Measurements from ENCODE around the gene MCEMP1.
"Not testable (repeated sequence)": the region's sequence is repeated elsewhere in the genome, so short reads cannot be mapped to it uniquely, and the experiment has no call there.

MCEMP1 gene

GRCh38 chr19:7643629-7644549 is 33.0 kb upstream of the MCEMP1 start:
- DNase-seq (ENCODE audit: low read depth) = not testable (repeated sequence)

DNA sequence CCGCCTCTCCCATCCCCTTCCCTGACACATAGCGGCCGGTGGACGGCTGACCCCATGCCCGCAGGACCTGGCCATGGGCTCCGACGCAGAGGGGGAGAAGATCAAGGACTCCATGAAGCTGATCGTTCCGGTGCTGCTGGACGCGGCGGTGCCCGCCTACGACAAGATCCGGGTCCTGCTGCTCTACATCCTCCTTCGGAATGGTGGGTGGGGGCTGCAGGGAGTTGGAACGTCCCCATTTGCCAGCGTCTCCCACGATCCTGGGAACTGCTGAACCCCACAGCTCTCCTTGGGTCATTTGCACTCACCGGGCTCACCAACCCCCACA is 32.4 kb upstream of the MCEMP1 start:
- DNase-seq (ENCODE audit: low read depth) = no peak

DNA sequence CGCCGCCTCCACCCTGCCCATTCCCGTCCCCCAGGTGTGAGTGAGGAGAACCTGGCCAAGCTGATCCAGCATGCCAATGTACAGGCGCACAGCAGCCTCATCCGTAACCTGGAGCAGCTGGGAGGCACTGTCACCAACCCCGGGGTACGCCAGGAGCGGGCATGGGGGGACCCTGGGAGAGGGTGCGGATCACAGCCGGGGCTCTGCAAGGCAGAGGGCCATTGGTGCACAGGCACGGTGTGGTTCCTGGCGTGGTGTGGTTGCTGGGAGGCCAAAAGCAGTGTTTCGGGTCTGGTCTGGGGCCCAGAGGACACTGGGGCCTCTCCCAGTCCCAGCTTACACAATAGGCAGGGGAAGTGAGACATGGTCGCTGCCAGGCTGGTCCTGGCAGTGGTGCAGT is 31.7 kb upstream of the MCEMP1 start:
- no peak for DNase-seq (ENCODE audit: low read depth)

DNA sequence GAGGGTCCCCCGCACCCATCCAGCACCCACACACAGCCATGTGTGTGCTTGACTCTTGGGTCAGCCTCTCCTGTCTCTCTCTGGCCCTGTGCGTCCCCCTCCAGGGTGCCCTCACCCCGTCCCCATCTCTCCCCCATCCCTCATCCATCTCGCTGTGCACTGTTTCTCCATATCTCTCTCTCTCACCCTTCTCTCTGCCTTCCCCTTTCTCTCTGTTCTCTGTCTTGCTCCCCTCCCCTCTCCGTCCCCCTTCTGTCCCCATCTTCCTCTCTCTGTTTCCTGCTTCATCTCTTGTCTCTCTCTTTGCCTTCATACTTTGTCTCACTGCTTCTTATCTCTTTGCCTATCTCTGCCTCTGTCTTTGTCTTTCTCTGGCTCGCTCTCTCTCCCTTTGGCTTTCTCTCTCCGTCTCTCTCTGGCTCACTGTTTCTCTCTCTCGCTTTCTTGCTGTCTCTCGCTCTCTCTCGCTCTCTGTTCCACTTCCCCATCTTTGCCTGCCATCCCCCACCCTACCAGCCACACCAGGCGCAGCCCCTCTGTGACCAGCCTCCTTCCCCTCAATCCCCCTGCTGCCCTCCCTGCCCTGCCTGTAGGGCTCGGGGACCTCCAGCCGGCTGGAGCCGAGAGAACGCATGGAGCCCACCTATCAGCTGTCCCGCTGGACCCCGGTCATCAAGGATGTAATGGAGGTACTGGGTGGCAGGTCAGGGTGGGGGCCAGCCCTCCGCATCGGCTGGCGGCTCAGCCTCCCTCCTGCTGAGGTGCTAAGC is 31.0 kb upstream of the MCEMP1 start:
- DNase-seq (ENCODE audit: low read depth) = no peak

DNA sequence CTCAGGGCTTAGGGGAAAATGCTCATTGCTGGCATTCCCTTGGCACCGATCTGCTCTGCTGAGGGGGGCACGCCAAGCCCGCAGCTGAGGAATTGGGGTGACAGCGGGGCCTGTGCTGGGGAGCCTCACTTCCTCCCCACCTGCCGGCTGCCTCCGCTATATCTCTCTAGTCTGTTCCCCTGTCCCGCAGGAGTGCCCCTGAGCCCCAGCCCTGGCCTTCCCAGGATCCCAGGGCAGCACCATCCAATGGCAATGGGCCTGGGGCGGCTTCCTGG is 30.5 kb upstream of the MCEMP1 start:
- no peak for DNase-seq (ENCODE audit: low read depth)

GRCh38 chr19:7647156-7647555 is 29.7 kb upstream of the MCEMP1 start:
- DNase-seq (ENCODE audit: low read depth) = no peak

GRCh38 chr19:7648265-7649014 is 28.4 kb upstream of the MCEMP1 start:
- DNase-seq (ENCODE audit: low read depth) = no peak

- no peak for DNase-seq (ENCODE audit: low read depth)
Observed at GRCh38 chr19:7650148-7650547, 26.7 kb upstream of the MCEMP1 start.

DNA sequence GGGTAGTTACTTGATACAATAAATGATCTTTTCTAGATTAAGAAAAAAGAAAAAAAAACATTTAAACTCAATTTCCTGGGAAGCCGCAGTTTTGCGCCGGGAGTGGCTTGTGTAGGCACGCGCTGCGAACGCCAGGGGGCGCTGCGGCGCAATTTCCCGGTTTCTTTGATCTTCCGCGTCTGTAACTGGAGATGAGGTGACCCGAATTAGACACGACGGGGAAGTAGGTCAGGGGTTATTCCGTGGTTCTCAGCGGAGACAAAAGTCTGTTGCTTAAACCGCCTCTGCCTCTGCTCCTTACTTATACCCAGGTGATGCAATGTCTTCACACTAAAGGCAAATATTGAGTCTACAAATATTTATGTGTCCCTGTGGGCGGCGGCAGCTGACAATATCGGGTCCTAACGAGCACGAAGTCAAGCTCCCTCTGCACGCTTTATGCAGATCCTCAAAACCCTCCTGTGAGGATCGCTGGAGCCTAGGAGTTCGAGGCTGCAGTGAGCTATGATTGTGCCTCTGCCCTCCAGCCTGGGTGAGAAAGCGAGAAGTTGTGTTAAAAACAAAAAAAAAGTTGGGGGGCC is 24.7 kb upstream of the MCEMP1 start:
- DNase-seq (ENCODE audit: low read depth) = peak; percentile 42

DNA sequence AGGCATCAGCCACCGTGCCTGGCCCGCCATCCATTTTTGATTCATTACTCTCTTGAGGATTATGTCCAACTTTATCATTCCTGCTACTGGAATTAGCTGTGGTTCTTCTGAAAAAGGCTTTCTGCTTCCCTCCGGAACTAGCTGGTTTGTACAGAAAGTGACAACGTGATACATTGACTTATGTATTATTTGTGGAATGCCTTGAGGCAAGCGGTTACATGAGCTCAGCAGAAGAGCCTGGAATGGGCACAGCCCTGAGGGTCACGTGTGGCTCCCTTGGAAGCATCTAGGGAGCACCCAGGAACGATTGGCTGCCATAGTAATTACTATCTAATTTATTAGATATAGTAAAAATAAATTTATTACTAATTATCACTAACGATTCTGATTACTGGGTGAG is 22.5 kb upstream of the MCEMP1 start:
- DNase-seq (ENCODE audit: low read depth) = no peak

- DNase-seq (ENCODE audit: low read depth) = no peak
Observed at GRCh38 chr19:7655581-7655980, 21.3 kb upstream of the MCEMP1 start.

GRCh38 chr19:7657131-7657751 is 19.6 kb upstream of the MCEMP1 start:
- DNase-seq (ENCODE audit: low read depth) = no peak

GRCh38 chr19:7658219-7658686 is 18.6 kb upstream of the MCEMP1 start:
- no peak for DNase-seq (ENCODE audit: low read depth)

DNA sequence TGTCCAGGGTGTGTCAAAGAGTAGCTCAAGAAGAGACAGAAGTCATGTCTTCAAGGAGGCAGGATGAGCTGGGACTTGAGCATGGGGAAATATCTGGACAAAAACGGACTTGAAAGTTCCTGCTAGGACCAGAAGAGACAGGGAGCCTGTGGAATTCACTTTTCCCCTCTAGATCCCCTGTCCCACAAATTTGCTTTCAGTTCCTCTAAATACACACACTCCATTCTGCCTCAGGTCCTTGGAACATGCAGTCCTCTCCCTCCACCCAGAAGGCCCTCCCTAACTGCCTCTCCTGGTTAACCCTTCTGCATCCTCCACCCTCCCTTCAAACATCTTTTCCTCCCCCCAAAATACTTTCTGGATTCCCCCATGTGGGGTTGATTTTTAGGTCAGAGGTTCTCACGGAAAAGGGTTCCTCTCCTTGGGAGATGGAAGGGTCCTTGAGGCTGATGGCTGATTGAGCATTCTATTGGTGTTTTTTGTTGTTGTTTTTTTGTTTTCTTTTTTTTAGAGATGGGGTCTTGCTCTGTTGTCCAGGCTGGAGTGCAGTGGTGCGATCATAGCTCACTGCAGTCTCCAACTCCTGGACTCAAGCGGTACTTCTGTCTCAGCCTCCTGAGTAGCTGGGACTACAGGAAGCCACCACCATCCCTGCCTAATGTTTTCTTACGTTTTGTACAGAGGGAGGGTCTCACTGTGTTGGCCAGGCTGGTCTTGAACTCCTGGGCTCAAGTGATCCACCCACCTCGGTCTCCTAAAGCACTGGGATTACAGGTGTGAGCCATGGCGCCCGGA is 14.9 kb upstream of the MCEMP1 start:
- DNase-seq (ENCODE audit: low read depth) = no peak

- DNase-seq (ENCODE audit: low read depth) = no peak
Observed at GRCh38 chr19:7662657-7663056, 14.2 kb upstream of the MCEMP1 start.

- no peak for DNase-seq (ENCODE audit: low read depth)
Observed at GRCh38 chr19:7663706-7664105, 13.2 kb upstream of the MCEMP1 start.

DNA sequence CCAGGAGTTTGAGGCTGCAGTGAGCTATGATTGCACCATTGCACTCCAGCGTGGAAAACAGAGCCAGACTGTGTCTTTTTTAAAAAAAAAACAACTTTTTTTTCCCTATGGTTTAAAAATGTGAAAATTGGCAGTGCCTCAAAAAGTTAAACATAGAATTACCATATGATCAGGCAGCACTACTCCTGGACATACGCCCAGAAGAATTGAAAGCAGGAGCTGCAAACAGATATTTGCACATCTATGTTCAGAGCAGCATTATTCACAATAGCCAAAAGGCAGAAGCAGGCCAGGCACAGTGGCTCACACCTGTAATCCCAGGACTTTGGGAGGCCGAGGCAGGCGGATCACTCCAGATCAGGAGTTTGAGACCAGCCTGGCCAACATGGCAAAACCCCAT is 11.8 kb upstream of the MCEMP1 start:
- no peak for DNase-seq (ENCODE audit: low read depth)

- DNase-seq (ENCODE audit: low read depth) = no peak
Observed at GRCh38 chr19:7668842-7669241, 8.0 kb upstream of the MCEMP1 start, which contains the start of gene RETN. RETN (plus strand) TSS chr19:7669049; CDS start chr19:7669327, 278 bp downstream.

GRCh38 chr19:7669641-7670040 is 7.2 kb upstream of the MCEMP1 start:
- no peak for DNase-seq (ENCODE audit: low read depth)

GRCh38 chr19:7670150-7670783 is 6.6 kb upstream of the MCEMP1 start:
- no peak for DNase-seq (ENCODE audit: low read depth)

DNA sequence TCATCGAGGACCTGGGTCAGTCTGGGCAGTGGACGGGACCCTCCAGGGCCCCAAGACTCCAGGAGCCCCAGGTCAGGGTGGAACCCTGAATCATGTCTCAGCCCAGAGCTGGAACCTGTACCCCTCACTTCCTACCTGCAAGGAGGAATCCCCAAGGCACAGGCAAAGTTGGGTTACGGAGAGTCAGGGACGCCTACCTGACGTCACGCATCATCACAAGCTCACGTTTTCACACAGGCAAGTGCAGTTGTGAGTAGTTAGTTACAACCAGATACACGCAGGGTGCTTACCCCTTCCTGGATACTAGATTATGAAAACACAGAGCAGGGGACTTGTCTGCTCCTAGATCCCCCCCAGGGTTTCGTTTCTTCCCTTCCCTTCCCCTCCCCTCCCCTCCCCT is 6.1 kb upstream of the MCEMP1 start:
- DNase-seq (ENCODE audit: low read depth) = no peak
